NCI-H2081 treated with DMSO at 0.1 percent for 48 hours (cell line): ENCODE data around the gene POU5F2.

ENCODE experiments used
- DNase-seq: peaks from one replicate; lab custom pipeline; 2025; lab: John Stamatoyannopoulos, UW

POU5F2 gene

GRCh38 chr5:93716453-93716852 is 24.9 kb downstream of the POU5F2 start:
- DNase-seq, result no peak

- DNase-seq, result no peak
Measured at GRCh38 chr5:93715761-93716160, 25.6 kb downstream of the POU5F2 start.

DNA sequence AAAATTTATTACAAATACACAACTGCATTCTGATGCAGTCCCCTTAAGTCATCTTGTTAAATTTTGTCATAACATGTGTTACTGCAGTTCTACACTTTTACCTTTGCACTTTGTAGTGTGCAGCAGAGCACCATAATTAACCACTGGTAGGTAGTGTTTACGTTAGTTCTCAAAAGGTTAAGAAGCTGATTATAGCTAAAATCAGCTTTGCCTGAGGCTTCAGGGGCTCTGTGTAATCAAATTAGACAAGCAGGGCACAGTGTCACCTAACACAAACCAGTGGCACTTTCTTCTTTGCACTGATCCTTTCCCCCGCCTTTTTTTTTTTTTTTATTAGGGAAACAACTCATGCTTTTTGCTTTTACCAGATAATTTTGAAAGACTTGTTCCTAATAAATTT is 26.1 kb downstream of the POU5F2 start:
- DNase-seq, result peak; percentile 30

- DNase-seq, result no peak
Measured at GRCh38 chr5:93708442-93708841, 33.0 kb downstream of the POU5F2 start.

DNA sequence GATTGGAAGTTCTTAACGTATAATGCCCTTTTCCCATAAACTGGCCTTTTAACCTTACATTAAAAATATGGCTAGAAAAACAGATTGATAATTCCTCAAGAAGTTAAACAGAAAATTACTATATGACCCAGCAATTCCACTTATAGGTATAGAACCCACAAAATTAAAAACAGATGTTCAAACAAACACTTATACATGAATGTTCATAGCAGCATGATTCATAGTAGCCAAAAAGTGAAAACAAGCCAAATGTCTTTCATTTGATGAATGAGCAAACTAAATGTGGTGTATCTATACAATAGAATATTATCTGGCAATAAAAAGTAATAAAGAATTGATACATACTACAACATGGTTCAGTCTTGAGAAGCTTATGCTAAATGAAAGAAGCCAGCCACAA is 35.5 kb downstream of the POU5F2 start:
- no peak for DNase-seq

GRCh38 chr5:93704996-93705395 is 36.4 kb downstream of the POU5F2 start:
- no peak for DNase-seq

DNA sequence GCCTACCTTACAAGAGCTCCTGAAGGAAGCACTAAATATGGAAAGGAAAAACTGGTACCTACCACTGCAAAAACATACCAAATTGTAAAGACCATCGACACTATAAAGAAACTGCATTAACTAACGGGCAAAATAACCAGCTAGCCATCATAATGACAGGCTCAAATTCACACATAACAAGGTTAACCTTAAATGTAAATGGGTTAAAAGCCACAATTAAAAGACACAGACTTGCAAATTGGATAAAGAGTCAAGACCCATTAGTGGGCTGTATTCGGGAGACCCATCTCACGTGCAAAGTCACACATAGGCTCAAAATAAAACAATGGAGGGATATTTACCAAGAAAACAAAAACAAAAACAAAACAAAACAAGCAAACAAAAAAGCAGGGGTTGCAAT is 49.4 kb downstream of the POU5F2 start:
- DNase-seq, result no peak
